RWPE1 (cell line): ENCODE measurements around the gene ACSS1.

Experiments
- CTCF ChIA-PET: fragments of 350-600 bp; sonication (Branson Sonifier 250); formaldehyde crosslinking; extraction: SDS; loops from one replicate; lab custom pipeline; 2021; lab: Yijun Ruan, JAX
- POLR2A ChIA-PET: fragments of 400-600 bp; formaldehyde crosslinking; extraction: SDS; loops from one replicate; lab custom pipeline; 2020; ENCODE audit warnings: antibody characterized with exemption; ENCODE audit not compliant: low non-redundant PET; lab: Yijun Ruan, JAX
- DNase-seq: peaks from one replicate; pipeline ENCODE4 v3.0.0; 2012; ENCODE audit warnings: low spot score
- H3K27ac ChIP-seq: fragments of 450-650 bp; 2 replicates; pipeline ENCODE4 v1.5.1; 2017
- CTCF ChIP-seq: fragments of 450-650 bp; conservative IDR thresholded peaks from 2 replicates; pipeline ENCODE4 v1.5.1; 2017; ENCODE audit warnings: low read depth, mild to moderate bottlenecking

The ACSS1 gene

DNA sequence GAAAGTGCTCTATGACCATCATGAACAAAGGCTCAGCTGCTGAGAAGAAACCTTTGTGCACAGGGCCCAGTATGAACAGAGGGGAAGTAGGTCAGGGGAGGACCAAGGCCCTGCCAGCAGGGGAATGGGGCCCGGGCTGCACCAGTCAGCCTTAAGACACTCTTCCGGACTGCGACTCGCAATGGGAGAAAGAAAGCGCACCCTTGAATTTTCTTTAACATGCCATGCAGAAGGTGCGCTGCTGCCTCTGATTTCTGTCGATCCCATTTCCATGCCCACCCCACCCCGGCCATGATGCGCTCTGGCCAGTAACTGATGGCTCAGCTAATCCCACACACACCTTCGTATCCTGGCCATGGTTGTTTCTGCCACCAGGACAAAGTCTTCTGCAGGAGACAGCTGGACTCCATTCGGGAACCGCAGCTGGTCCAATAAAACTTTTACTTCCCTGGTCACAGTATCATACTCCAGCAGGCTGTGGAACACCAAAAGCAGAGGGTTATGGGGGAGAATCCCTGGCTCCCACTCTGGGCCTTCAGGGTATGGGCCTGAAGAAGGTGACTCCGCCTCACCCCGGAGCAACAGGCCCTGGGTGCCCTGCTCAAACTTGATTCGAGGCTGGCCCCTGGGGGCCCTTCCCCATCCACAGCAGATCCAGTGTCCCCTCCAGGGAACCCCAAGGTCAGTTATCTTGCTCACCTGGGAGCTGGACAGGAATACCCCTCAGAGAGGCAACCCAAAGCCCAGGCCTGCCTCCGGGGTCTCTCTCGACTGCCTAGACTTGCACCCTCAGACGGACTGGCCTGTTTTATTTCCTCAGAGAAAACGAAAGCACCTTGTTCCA, 88.5 kb downstream of the ACSS1 start:
- POLR2A ChIA-PET: no interaction called here
- CTCF ChIA-PET: no interaction called here
- no peak for TF ChIP-seq CTCF
- DNase-seq: no peak
- no peak overlapping the region for H3K27ac ChIP-seq

GRCh38 chr20:24968278-24968800, 89.6 kb downstream of the ACSS1 start:
- TF ChIP-seq CTCF: no peak
- CTCF ChIA-PET: no interaction called here
- POLR2A ChIA-PET: no interaction called here
- H3K27ac ChIP-seq: no peak overlapping the region
- no peak for DNase-seq

DNA sequence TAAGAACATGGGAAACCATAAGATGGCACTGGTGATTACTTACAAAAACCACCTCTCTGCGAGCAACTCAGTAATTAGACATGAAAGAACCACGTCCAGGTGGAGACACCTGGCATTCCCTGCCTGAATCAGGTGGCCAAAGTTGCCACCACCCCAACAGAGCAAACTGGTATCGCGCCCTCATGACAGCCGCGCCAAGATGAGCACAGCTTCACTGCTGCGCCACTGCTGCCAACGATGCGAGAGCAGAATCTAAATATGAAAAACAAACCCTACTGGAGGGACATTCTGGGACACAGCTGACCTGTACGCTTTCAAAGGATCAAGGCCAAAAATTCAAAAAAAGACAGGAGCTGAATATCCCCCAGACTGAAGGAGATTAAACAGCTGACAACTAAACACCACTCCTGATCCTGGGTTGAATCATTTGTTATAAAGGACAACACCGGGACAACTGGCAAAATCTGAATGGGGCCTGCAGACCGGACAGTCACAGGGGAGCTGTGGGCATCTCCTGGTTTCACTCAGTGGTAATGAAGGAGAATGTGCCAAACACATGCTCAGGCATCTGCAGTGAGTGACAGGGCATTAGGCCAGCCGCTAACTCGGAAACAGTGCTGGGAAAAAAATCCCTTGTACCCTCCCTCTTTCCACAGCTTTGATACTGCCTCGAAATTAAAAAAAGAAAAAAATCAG, 91.5 kb downstream of the ACSS1 start:
- ChIA-PET POLR2A (no interaction called here), CTCF (interaction anchor here (0.7 kb wide), 1 partner anchor 10 kb away, joined by 5 read pairs; no protein-coding TSS in a partner anchor)
- no peak for DNase-seq
- TF ChIP-seq CTCF: no peak
- H3K27ac ChIP-seq: no peak overlapping the region

DNA sequence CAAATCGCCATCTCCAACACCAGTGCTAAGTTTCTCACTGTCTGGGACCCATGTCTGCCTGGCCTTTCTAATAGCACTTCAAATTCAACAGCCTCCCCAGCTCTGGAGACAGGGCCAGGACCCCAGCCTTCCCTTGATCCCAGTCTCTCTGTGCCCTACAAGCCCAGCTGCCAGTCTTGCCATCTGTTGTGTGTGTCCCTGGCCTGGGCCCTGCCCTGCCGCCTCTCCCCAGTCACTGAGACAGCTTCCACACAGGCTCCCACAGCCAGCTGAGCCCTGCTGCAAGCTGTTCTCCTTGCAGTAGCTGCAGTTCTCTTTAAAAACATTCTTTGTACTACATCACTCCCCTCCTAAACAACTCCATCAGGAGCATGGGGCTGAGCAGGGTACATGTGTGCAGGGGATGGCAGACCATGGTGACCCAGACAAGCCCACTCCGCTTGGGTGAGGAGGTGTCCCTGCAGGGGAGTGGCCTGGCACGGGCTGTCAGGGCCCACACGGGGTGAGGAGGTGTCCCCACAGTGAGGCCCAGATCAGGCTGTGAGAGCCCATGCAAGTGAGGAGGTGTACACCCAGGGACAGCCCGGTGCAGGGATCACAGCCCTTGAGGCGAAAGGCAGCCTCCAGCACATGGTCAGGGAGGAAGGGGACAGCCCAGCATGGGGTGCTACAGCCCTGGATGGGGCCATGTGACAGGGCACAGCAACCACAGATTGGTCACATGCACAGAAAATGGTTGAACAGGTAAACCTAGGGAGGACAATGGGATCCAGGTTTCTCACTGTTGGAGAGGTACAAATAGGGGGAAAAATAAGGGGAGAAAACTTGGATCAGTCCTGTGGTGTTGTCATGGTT, 92.6 kb downstream of the ACSS1 start:
- ChIA-PET CTCF (interaction anchor here (0.6 kb wide), 1 partner anchor 1586 kb away, joined by 5 read pairs; no protein-coding TSS in a partner anchor), POLR2A (no interaction called here)
- TF ChIP-seq CTCF: no peak
- no peak for DNase-seq
- no peak overlapping the region for H3K27ac ChIP-seq

DNA sequence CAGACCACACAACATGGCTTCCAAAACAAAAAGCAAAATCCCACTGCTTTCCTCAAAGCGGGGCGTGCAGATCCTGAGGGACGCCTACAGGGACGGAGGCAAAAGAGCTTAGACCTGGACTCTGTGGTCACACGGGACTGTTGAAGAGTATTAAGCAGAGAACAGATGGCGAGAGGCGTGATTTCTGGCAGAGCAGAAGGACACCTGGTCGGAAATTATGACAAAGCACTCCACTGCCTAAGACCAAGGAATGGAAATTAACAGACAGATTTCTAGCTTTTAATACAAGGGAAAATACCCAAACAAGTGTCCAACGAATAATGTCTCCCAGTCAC, 93.5 kb downstream of the ACSS1 start:
- no peak overlapping the region for H3K27ac ChIP-seq
- DNase-seq: no peak
- POLR2A ChIA-PET: no interaction called here
- no peak for TF ChIP-seq CTCF
- CTCF ChIA-PET: no interaction called here
